ENCODE data around the gene STARD4.

STARD4 gene

DNA sequence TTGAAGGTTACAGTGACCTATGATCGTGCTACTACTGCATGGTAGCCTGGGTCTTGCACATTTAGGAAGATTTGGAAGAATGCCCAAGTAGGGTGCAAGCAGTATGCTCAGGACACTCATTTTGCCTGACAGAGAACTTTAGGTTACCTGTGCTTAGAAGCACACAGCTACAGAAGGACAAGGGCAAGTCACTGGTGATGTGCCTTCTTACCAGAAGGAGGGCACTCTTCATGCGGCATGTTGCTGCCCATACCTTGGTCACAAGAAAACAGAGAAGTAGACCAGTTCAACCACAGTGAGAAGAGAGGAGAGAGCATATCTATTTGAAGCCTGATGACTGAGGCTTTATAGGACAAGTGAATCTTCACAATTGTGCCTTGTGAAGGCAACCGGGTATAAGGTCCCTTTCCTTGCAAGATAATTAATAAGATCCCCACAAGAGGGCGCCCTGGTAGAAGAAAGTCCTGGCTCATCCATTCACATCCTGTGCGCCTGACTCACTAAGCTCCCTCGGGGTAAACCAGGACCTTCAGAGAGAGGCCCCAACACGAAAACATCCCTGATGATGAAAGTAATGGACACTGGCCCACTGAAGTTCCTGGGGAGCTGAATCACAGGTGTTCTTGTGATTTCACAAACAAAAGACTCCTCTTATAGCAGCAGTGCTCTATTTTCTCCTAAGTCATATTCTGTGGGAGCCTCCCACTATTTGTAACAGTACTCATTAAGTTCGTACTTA lies 38.1 kb upstream of the STARD4 start:
- Histone ChIP-seq H3K36me3 (ENCODE audit: control insufficient read depth in 1 of 2, insufficient read depth in 2 of 2, low read length in 2 of 2) (no peaks in the 10 kb centered on the region), H3K27me3 (ENCODE audit: low read depth, low read length) (no peaks in the 10 kb centered on the region), H3K9me3 (ENCODE audit: control insufficient read depth in 1 of 2, low read length in 2 of 2) (no peaks in the 10 kb centered on the region), H3K4me1 (ENCODE audit: control insufficient read depth in 1 of 2, insufficient read depth in 2 of 2, low read length in 2 of 2) (no peaks in the 10 kb centered on the region), H3K4me3 (ENCODE audit: low read depth in 1 of 2, low read length in 2 of 2) (no peak overlapping the region), H3K27ac (ENCODE audit: low read length) (no peak overlapping the region)

DNA sequence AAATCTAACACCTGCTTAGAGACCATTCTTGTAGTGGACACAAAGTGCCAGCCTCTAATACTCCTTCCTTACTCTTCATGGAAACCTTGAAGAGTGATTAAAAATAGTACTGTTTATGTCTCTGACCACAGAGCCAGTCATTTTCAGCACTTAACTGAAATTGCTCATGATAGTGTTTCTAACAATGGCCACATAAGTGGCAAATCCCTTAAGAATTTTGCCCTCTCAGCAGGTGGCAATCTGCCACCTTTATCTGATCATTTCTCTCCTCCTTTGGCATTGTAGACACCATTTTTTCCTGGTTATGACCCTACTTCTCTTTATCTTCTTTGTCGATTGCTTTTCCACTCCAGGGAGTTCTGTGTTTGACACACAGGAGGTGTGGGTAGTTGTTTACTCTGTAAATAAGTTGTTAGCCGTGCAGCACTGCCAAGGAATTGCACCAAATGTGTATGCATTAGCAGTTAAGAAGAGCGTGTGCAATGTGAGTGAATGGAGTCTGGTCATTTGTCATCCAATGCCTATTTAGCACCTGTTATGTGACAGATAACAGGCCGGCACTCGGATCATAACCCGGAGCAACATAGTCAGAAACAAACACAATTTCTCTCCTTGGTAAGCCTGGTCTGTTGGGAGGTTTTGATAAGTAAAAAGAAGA lies 36.8 kb upstream of the STARD4 start:
- H3K36me3 ChIP-seq (ENCODE audit: control insufficient read depth in 1 of 2, insufficient read depth in 2 of 2, low read length in 2 of 2): no peaks in the 10 kb centered on the region

GRCh38 chr5:111548348-111548950 lies 36.1 kb upstream of the STARD4 start:
- Histone ChIP-seq H3K27ac (ENCODE audit: low read length) (no peak overlapping the region), H3K4me3 (ENCODE audit: low read depth in 1 of 2, low read length in 2 of 2) (no peak overlapping the region), H3K27me3 (ENCODE audit: low read depth, low read length) (no peaks in the 10 kb centered on the region), H3K9me3 (ENCODE audit: control insufficient read depth in 1 of 2, low read length in 2 of 2) (no peaks in the 10 kb centered on the region), H3K36me3 (ENCODE audit: control insufficient read depth in 1 of 2, insufficient read depth in 2 of 2, low read length in 2 of 2) (no peaks in the 10 kb centered on the region), H3K4me1 (ENCODE audit: control insufficient read depth in 1 of 2, insufficient read depth in 2 of 2, low read length in 2 of 2) (no peaks in the 10 kb centered on the region)

More for the DNA sequence above, 36.8 kb upstream of the STARD4 start:
- Histone ChIP-seq H3K27me3 (ENCODE audit: low read depth, low read length) (no peaks in the 10 kb centered on the region), H3K27ac (ENCODE audit: low read length) (no peak overlapping the region), H3K4me1 (ENCODE audit: control insufficient read depth in 1 of 2, insufficient read depth in 2 of 2, low read length in 2 of 2) (no peaks in the 10 kb centered on the region), H3K4me3 (ENCODE audit: low read depth in 1 of 2, low read length in 2 of 2) (no peak overlapping the region), H3K9me3 (ENCODE audit: control insufficient read depth in 1 of 2, low read length in 2 of 2) (no peaks in the 10 kb centered on the region)

DNA sequence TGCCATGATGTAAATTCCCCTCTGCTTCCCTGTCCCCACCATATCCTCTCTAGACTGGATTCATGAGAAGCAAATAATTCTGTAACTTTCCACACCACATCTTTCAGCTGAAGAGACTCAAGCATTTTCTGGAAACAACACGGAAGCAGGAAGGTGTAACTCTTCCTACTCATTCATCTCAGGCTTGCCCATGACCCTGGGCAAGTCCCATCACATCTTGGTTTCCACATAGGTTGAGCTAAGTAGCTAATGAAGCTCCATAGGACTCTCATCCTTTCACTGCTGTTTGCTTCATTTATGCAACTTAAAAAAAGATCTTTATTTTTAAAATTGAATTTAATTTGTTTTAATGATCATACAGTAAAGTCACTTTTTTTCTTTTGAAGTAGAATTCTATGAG lies 32.7 kb upstream of the STARD4 start:
- Histone ChIP-seq H3K4me1 (ENCODE audit: control insufficient read depth in 1 of 2, insufficient read depth in 2 of 2, low read length in 2 of 2) (no peaks in the 10 kb centered on the region), H3K27ac (ENCODE audit: low read length) (no peak overlapping the region)

GRCh38 chr5:111537141-111538024 lies 25.0 kb upstream of the STARD4 start:
- H3K27me3 ChIP-seq (ENCODE audit: low read depth, low read length): no peaks in the 10 kb centered on the region
- no peaks in the 10 kb centered on the region for H3K9me3 ChIP-seq (ENCODE audit: control insufficient read depth in 1 of 2, low read length in 2 of 2)
- no peaks in the 10 kb centered on the region for H3K36me3 ChIP-seq (ENCODE audit: control insufficient read depth in 1 of 2, insufficient read depth in 2 of 2, low read length in 2 of 2)
- no peaks in the 10 kb centered on the region for H3K4me1 ChIP-seq (ENCODE audit: control insufficient read depth in 1 of 2, insufficient read depth in 2 of 2, low read length in 2 of 2)
- H3K27ac ChIP-seq (ENCODE audit: low read length): no peak overlapping the region
- H3K4me3 ChIP-seq (ENCODE audit: low read depth in 1 of 2, low read length in 2 of 2): no peak overlapping the region

More for the DNA sequence above, 32.7 kb upstream of the STARD4 start:
- no peaks in the 10 kb centered on the region for H3K36me3 ChIP-seq (ENCODE audit: control insufficient read depth in 1 of 2, insufficient read depth in 2 of 2, low read length in 2 of 2)
- H3K27me3 ChIP-seq (ENCODE audit: low read depth, low read length): no peaks in the 10 kb centered on the region
- no peak overlapping the region for H3K4me3 ChIP-seq (ENCODE audit: low read depth in 1 of 2, low read length in 2 of 2)
- no peaks in the 10 kb centered on the region for H3K9me3 ChIP-seq (ENCODE audit: control insufficient read depth in 1 of 2, low read length in 2 of 2)

GRCh38 chr5:111535879-111536549 lies 23.7 kb upstream of the STARD4 start:
- Histone ChIP-seq H3K4me1 (ENCODE audit: control insufficient read depth in 1 of 2, insufficient read depth in 2 of 2, low read length in 2 of 2) (no peaks in the 10 kb centered on the region), H3K36me3 (ENCODE audit: control insufficient read depth in 1 of 2, insufficient read depth in 2 of 2, low read length in 2 of 2) (no peaks in the 10 kb centered on the region)

DNA sequence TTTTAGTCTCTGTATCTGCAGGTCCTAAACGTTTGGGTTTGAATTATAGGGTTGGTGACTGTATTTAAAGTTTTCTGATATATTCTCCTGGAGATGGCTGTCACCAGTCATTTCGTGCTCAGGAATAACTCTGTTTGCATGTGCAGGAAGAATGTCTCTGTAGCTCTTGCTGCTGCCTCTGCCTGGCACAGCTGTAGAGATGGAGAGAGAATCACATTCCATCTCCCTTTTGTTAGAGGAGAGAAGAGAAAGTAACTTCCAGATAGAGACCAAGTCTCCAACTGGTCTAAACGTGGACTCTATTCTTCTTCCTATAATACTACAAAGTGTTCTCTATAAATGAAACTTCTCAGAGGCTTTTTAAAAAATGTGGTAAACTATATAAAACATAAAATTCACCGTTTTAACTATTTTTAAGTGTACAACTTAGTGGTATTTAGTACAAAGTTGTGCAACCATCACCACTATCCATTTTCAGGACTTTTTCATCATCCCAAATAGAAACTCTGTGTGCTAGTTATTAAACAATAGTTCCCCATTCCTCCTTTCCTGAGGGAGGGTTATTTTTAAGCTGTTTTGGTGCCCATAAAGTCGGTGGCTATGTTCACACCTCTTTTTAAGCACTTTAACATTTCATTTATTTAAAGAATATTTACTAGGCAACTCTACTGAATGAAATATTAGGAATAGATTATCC lies 20.7 kb upstream of the STARD4 start:
- no peaks in the 10 kb centered on the region for H3K36me3 ChIP-seq (ENCODE audit: control insufficient read depth in 1 of 2, insufficient read depth in 2 of 2, low read length in 2 of 2)
- no peak overlapping the region for H3K27ac ChIP-seq (ENCODE audit: low read length)
- H3K27me3 ChIP-seq (ENCODE audit: low read depth, low read length): no peaks in the 10 kb centered on the region
- H3K4me3 ChIP-seq (ENCODE audit: low read depth in 1 of 2, low read length in 2 of 2): no peak overlapping the region
- no peaks in the 10 kb centered on the region for H3K4me1 ChIP-seq (ENCODE audit: control insufficient read depth in 1 of 2, insufficient read depth in 2 of 2, low read length in 2 of 2)
- no peaks in the 10 kb centered on the region for H3K9me3 ChIP-seq (ENCODE audit: control insufficient read depth in 1 of 2, low read length in 2 of 2)

More at GRCh38 chr5:111535879-111536549, 23.7 kb upstream of the STARD4 start:
- Histone ChIP-seq H3K9me3 (ENCODE audit: control insufficient read depth in 1 of 2, low read length in 2 of 2) (no peaks in the 10 kb centered on the region), H3K27me3 (ENCODE audit: low read depth, low read length) (no peaks in the 10 kb centered on the region), H3K27ac (ENCODE audit: low read length) (no peak overlapping the region), H3K4me3 (ENCODE audit: low read depth in 1 of 2, low read length in 2 of 2) (no peak overlapping the region)

- Histone ChIP-seq H3K4me3 (ENCODE audit: low read depth in 1 of 2, low read length in 2 of 2) (no peak overlapping the region), H3K36me3 (ENCODE audit: control insufficient read depth in 1 of 2, insufficient read depth in 2 of 2, low read length in 2 of 2) (no peaks in the 10 kb centered on the region), H3K27ac (ENCODE audit: low read length) (peak overlapping the region; percentile 37), H3K4me1 (ENCODE audit: control insufficient read depth in 1 of 2, insufficient read depth in 2 of 2, low read length in 2 of 2) (no peaks in the 10 kb centered on the region), H3K9me3 (ENCODE audit: control insufficient read depth in 1 of 2, low read length in 2 of 2) (no peaks in the 10 kb centered on the region), H3K27me3 (ENCODE audit: low read depth, low read length) (no peaks in the 10 kb centered on the region)
Observed at GRCh38 chr5:111530298-111530740, 18.0 kb upstream of the STARD4 start.

- H3K36me3 ChIP-seq (ENCODE audit: control insufficient read depth in 1 of 2, insufficient read depth in 2 of 2, low read length in 2 of 2): no peaks in the 10 kb centered on the region
- H3K4me1 ChIP-seq (ENCODE audit: control insufficient read depth in 1 of 2, insufficient read depth in 2 of 2, low read length in 2 of 2): no peaks in the 10 kb centered on the region
- no peak overlapping the region for H3K4me3 ChIP-seq (ENCODE audit: low read depth in 1 of 2, low read length in 2 of 2)
- no peaks in the 10 kb centered on the region for H3K27me3 ChIP-seq (ENCODE audit: low read depth, low read length)
- no peaks in the 10 kb centered on the region for H3K9me3 ChIP-seq (ENCODE audit: control insufficient read depth in 1 of 2, low read length in 2 of 2)
- no peak overlapping the region for H3K27ac ChIP-seq (ENCODE audit: low read length)
Observed at GRCh38 chr5:111528056-111528455, 15.7 kb upstream of the STARD4 start.

- Histone ChIP-seq H3K4me1 (ENCODE audit: control insufficient read depth in 1 of 2, insufficient read depth in 2 of 2, low read length in 2 of 2) (no peaks in the 10 kb centered on the region), H3K27ac (ENCODE audit: low read length) (no peak overlapping the region), H3K9me3 (ENCODE audit: control insufficient read depth in 1 of 2, low read length in 2 of 2) (no peaks in the 10 kb centered on the region), H3K36me3 (ENCODE audit: control insufficient read depth in 1 of 2, insufficient read depth in 2 of 2, low read length in 2 of 2) (no peaks in the 10 kb centered on the region), H3K4me3 (ENCODE audit: low read depth in 1 of 2, low read length in 2 of 2) (no peak overlapping the region), H3K27me3 (ENCODE audit: low read depth, low read length) (no peaks in the 10 kb centered on the region)
Observed at GRCh38 chr5:111520908-111521307, 8.6 kb upstream of the STARD4 start.
